H9 (cell line): ENCODE data around the gene PRPF4. TPM values are rescaled to one million over a fixed set of nuclear protein-coding genes. Genes with fewer than 3 reads are reported as not detected.

Experiments used
- DNase-seq: peaks from one replicate; pipeline ENCODE4 v3.0.0-alpha.2; 2017
- H2AFZ ChIP-seq: one replicate; pipeline ENCODE4 v1.6.1; 2013; ENCODE audit warnings: mild to moderate bottlenecking, low read length, control low read depth, moderate library complexity
- H2AK5ac ChIP-seq: 2 replicates; pipeline ENCODE4 v1.6.1; 2013; ENCODE audit warnings: low read length, control low read depth, mixed read lengths; ENCODE audit not compliant: insufficient read length
- H2BK120ac ChIP-seq: one replicate; pipeline ENCODE4 v1.6.1; 2013; ENCODE audit warnings: low read depth, mild to moderate bottlenecking, low read length, control low read depth, inconsistent platforms; ENCODE audit not compliant: poor library complexity, severe bottlenecking
- H2BK12ac ChIP-seq: 2 replicates; pipeline ENCODE4 v1.6.1; 2013; ENCODE audit warnings: low read length, control low read depth, mixed read lengths, low read depth; ENCODE audit not compliant: insufficient read length
- H2BK15ac ChIP-seq: 2 replicates; pipeline ENCODE4 v1.6.1; 2013; ENCODE audit warnings: low read depth, low read length, control low read depth
- H2BK20ac ChIP-seq: one replicate; pipeline ENCODE4 v1.6.1; 2013; ENCODE audit warnings: low read depth, mild to moderate bottlenecking, low read length, control low read depth, inconsistent platforms; ENCODE audit not compliant: poor library complexity, severe bottlenecking
- H2BK5ac ChIP-seq: 2 replicates; pipeline ENCODE4 v1.6.1; 2013; ENCODE audit warnings: low read length, control low read depth, mixed read lengths; ENCODE audit not compliant: insufficient read length
- H3K14ac ChIP-seq: 2 replicates; pipeline ENCODE4 v1.6.1; 2013; ENCODE audit warnings: low read length, control low read depth; ENCODE audit not compliant: insufficient read depth
- H3K18ac ChIP-seq: 2 replicates; pipeline ENCODE4 v1.6.1; 2013; ENCODE audit warnings: low read depth, mild to moderate bottlenecking, mixed read lengths, low read length, control low read depth; ENCODE audit not compliant: insufficient read length
- H3K23ac ChIP-seq: 2 replicates; pipeline ENCODE4 v1.6.1; 2013; ENCODE audit warnings: low read length, control low read depth, mixed read lengths, low read depth; ENCODE audit not compliant: insufficient read length
- H3K23me2 ChIP-seq: 2 replicates; pipeline ENCODE4 v1.6.1; 2013; ENCODE audit warnings: low read depth, mild to moderate bottlenecking, mixed read lengths, low read length, control low read depth; ENCODE audit not compliant: insufficient read length, poor library complexity, severe bottlenecking
- H3K27ac ChIP-seq: 2 replicates; pipeline ENCODE4 v1.5.1; 2013; ENCODE audit warnings: low read length, control low read depth, mixed read lengths, low read depth; ENCODE audit not compliant: insufficient read length
- H3K27me3 ChIP-seq: 2 replicates; pipeline ENCODE4 v1.6.1; 2013; ENCODE audit warnings: low read length, control low read depth, inconsistent platforms; ENCODE audit not compliant: insufficient read depth
- H3K4ac ChIP-seq: 2 replicates; pipeline ENCODE4 v1.6.1; 2013; ENCODE audit warnings: low read depth, mild to moderate bottlenecking, control low read depth, inconsistent platforms, low read length, moderate library complexity
- H3K4me1 ChIP-seq: 2 replicates; pipeline ENCODE4 v1.6.1; 2013; ENCODE audit warnings: low read length, control low read depth, inconsistent platforms; ENCODE audit not compliant: insufficient read depth
- H3K4me2 ChIP-seq: 2 replicates; pipeline ENCODE4 v1.6.1; 2013; ENCODE audit warnings: low read length, control low read depth, mixed read lengths; ENCODE audit not compliant: insufficient read length, insufficient read depth
- H3K56ac ChIP-seq: 2 replicates; pipeline ENCODE4 v1.6.1; 2013; ENCODE audit warnings: low read depth, mild to moderate bottlenecking, mixed read lengths, low read length, control low read depth; ENCODE audit not compliant: insufficient read length
- H3K79me1 ChIP-seq: 2 replicates; pipeline ENCODE4 v1.6.1; 2013; ENCODE audit warnings: low read depth, mild to moderate bottlenecking, moderate library complexity, low read length, control low read depth, inconsistent platforms; ENCODE audit not compliant: insufficient read depth, poor library complexity, severe bottlenecking
- H3K79me2 ChIP-seq: 2 replicates; pipeline ENCODE4 v1.6.1; 2013; ENCODE audit warnings: low read length, control low read depth, inconsistent platforms; ENCODE audit not compliant: insufficient read depth
- H3K9ac ChIP-seq: 2 replicates; pipeline ENCODE4 v1.6.1; 2013; ENCODE audit warnings: low read length, control low read depth, mixed read lengths; ENCODE audit not compliant: insufficient read length; ENCODE audit errors: extremely low read depth
- H3K9me3 ChIP-seq: one replicate; pipeline ENCODE4 v1.6.1; 2013; ENCODE audit warnings: low read depth, low read length, inconsistent platforms; ENCODE audit not compliant: control insufficient read depth
- H3T11ph ChIP-seq: one replicate; pipeline ENCODE4 v1.6.1; 2013; ENCODE audit warnings: mild to moderate bottlenecking, low read length, control low read depth, inconsistent platforms
- H4K20me1 ChIP-seq: one replicate; pipeline ENCODE4 v1.6.1; 2013; ENCODE audit not compliant: control insufficient read depth, insufficient read length, insufficient read depth
- H4K5ac ChIP-seq: 2 replicates; pipeline ENCODE4 v1.6.1; 2013; ENCODE audit warnings: low read depth, mild to moderate bottlenecking, mixed read lengths, low read length, control low read depth; ENCODE audit not compliant: insufficient read length
- H4K8ac ChIP-seq: replicated peaks from 2 replicates; pipeline ENCODE4 v1.6.1; 2013; ENCODE audit warnings: low read length, control low read depth, mixed read lengths, low read depth; ENCODE audit not compliant: insufficient read length
- H4K91ac ChIP-seq: 2 replicates; pipeline ENCODE4 v1.6.1; 2013; ENCODE audit warnings: low read depth, mild to moderate bottlenecking, moderate library complexity, mixed read lengths, low read length, control low read depth; ENCODE audit not compliant: insufficient read length
- H3K27ac Mint-ChIP-seq, 3 experiments: 2 replicates in 2 of 3; 3 replicates in 1 of 3; pipeline ENCODE4 v1.8.0; 2020 to 2021; ENCODE audit warnings: mixed read lengths in 3 of 3, mild to moderate bottlenecking in 1 of 3, moderate library complexity in 1 of 3
- H3K27me3 Mint-ChIP-seq: 2 replicates; pipeline ENCODE4 v1.8.0; 2021; ENCODE audit warnings: low read depth, mild to moderate bottlenecking, moderate library complexity, mixed read lengths
- H3K36me3 Mint-ChIP-seq, 3 experiments: 2 replicates in 2 of 3; 3 replicates in 1 of 3; pipeline ENCODE4 v1.8.0; 2020 to 2021; ENCODE audit warnings: low read depth in 3 of 3, mixed read lengths in 3 of 3; ENCODE audit not compliant: insufficient read depth in 1 of 3
- H3K4me1 Mint-ChIP-seq, 2 experiments: 2 replicates each; pipeline ENCODE4 v1.8.0; 2020; ENCODE audit warnings: mixed read lengths in 2 of 2
- H3K4me3 Mint-ChIP-seq, 2 experiments: 2 replicates in 1 of 2; 3 replicates in 1 of 2; pipeline ENCODE4 v1.8.0; 2020 to 2021; ENCODE audit warnings: mild to moderate bottlenecking in 2 of 2, mixed read lengths in 2 of 2, moderate library complexity in 1 of 2
- H3K9me3 Mint-ChIP-seq, 2 experiments: 2 replicates in 1 of 2; 3 replicates in 1 of 2; pipeline ENCODE4 v1.8.0; 2020; ENCODE audit warnings: mild to moderate bottlenecking in 2 of 2, mixed read lengths in 2 of 2, moderate library complexity in 1 of 2
- WGBS: extraction: QIAGEN DNeasy Blood & Tissue Kit; methylation state at CpG from one replicate; pipeline ENCODE4 v1.1.7; 2013; ENCODE audit warnings: missing lambda C conversion rate, low lambda C conversion rate, mixed read lengths; ENCODE audit not compliant: insufficient read length; ENCODE audit errors: extremely low coverage; 5-methylcytosine and 5-hydroxymethylcytosine counted together
- total RNA-seq: library from RNA; stranded (reverse); gene quantifications from 2 replicates; pipeline ENCODE4 v1.2.1, GENCODE V29; 2021
- TF ChIP-seq, protein P1 (sequence below): fragments of 200-600 bp; sonication (generic); conservative IDR thresholded peaks from 3 replicates; pipeline ENCODE4 v1.8.0; 2021; ENCODE audit warnings: antibody characterized with exemption, mild to moderate bottlenecking

PRPF4 gene
- total RNA-seq, 1 experiment from 2014 or later, result 49.8 TPM

DNA sequence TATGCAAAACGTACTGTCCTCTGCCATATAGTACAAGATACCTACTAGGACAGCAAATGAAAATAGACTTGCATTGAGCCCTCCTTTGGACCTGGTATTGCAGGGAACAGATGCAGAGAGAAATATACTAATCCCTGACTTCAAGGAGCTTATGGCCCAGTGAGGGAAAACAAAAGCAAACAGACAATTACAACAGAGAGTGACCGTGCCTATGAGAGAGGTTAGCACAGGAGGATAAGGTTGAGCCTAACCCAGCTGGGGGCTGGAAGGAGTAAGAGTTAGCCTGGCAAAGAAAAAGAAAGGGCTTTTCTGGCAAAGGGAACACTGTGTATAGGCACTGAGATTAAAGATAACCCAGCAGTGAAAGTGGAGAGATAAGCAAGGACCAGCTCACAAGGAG is 5.6 kb upstream of the PRPF4 start:
- Histone ChIP-seq H4K8ac (no peak overlapping the region), H2BK120ac (no peak overlapping the region), H2BK5ac (no peak overlapping the region), H2BK12ac (no peak overlapping the region), H3K4me1 (no peaks in the 10 kb centered on the region), H2BK20ac (no peak overlapping the region), H3K23ac (no peak overlapping the region), H2AFZ (no peak overlapping the region), H4K91ac (no peak overlapping the region), H3K4ac (no peak overlapping the region), H3K23me2 (no peaks in the 10 kb centered on the region), H3K4me2 (no peak overlapping the region), H3K14ac (no peak overlapping the region), H2BK15ac (no peak overlapping the region), H3K9ac (no peak overlapping the region), H2AK5ac (no peak overlapping the region), H3K27ac (no peak overlapping the region), H4K20me1 (no peaks in the 10 kb centered on the region), H3K79me1 (no peaks in the 10 kb centered on the region), H3K9me3 (no peaks in the 10 kb centered on the region), H3K79me2 (no peaks in the 10 kb centered on the region), H3K56ac (no peak overlapping the region), H3K18ac (no peak overlapping the region), H3T11ph (no peak overlapping the region), H3K27me3 (no peaks in the 10 kb centered on the region), H4K5ac (no peak overlapping the region)
- H3K36me3 Mint-ChIP-seq, result peaks cover 10 to 48% (median 37%) of the 10 kb centered on the region in 3 experiments; a peak in 5 of 7 replicates
- no CpG with 5 or more reads among the region's 2 CpGs for WGBS
- no peaks in the 10 kb centered on the region for H3K27me3 Mint-ChIP-seq
- peaks cover 4 to 5% of the 10 kb centered on the region in 2 experiments for H3K4me1 Mint-ChIP-seq
- H3K4me3 Mint-ChIP-seq, result no peak overlapping the region
- H3K9me3 Mint-ChIP-seq, result no peaks in the 10 kb centered on the region
- DNase-seq, result no peak
- TF ChIP-seq, protein P1, sequence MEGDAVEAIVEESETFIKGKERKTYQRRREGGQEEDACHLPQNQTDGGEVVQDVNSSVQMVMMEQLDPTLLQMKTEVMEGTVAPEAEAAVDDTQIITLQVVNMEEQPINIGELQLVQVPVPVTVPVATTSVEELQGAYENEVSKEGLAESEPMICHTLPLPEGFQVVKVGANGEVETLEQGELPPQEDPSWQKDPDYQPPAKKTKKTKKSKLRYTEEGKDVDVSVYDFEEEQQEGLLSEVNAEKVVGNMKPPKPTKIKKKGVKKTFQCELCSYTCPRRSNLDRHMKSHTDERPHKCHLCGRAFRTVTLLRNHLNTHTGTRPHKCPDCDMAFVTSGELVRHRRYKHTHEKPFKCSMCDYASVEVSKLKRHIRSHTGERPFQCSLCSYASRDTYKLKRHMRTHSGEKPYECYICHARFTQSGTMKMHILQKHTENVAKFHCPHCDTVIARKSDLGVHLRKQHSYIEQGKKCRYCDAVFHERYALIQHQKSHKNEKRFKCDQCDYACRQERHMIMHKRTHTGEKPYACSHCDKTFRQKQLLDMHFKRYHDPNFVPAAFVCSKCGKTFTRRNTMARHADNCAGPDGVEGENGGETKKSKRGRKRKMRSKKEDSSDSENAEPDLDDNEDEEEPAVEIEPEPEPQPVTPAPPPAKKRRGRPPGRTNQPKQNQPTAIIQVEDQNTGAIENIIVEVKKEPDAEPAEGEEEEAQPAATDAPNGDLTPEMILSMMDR, result no peak
- H3K27ac Mint-ChIP-seq, result no peak overlapping the region
